ENCODE measurements around the gene XRCC1.
A peak's percentile ranks its signal among the peaks of the same experiment; 100 is the strongest.

Gene XRCC1

GRCh38 chr19:43507880-43508279, 67.4 kb downstream of the XRCC1 start:
- DNase-seq: no peak

GRCh38 chr19:43506629-43507028, 68.7 kb downstream of the XRCC1 start:
- DNase-seq: no peak

GRCh38 chr19:43505941-43506340, 69.4 kb downstream of the XRCC1 start:
- no peak for DNase-seq

- DNase-seq: no peak
These were observed 70.2 kb downstream of the XRCC1 start for GRCh38 chr19:43505186-43505456.

- DNase-seq: no peak
These were observed 70.7 kb downstream of the XRCC1 start, which contains the start of gene PHLDB3 for GRCh38 chr19:43504426-43505185. TSS of gene PHLDB3 (minus strand) at chr19:43504746. CDS start at chr19:43504118, 628 bp downstream.

GRCh38 chr19:43503501-43504425, 71.6 kb downstream of the XRCC1 start:
- peak; percentile 93 for DNase-seq

GRCh38 chr19:43502419-43502976, 72.8 kb downstream of the XRCC1 start:
- no peak for DNase-seq

GRCh38 chr19:43501661-43502418, 73.5 kb downstream of the XRCC1 start:
- DNase-seq: no peak

- no peak for DNase-seq
These were observed 76.3 kb downstream of the XRCC1 start for GRCh38 chr19:43499042-43499441.

- no peak for DNase-seq
These were observed 77.0 kb downstream of the XRCC1 start for GRCh38 chr19:43498233-43498842.

- DNase-seq: no peak
These were observed 78.4 kb downstream of the XRCC1 start for GRCh38 chr19:43496960-43497359.

- no peak for DNase-seq
These were observed 80.2 kb downstream of the XRCC1 start for GRCh38 chr19:43495082-43495481.
